ENCODE results near the gene GDPD3. TPM values are rescaled to one million over a fixed set of nuclear protein-coding genes. Genes with fewer than 3 reads are reported as not detected.

Gene GDPD3
- polyA plus RNA-seq, 3 donors, result 9.6 TPM; not detected in 2

GRCh38 chr16:30112197-30113030 lies 923 bp downstream of the GDPD3 start:
- WGBS (ENCODE audit: insufficient coverage), result 92% methylated on average over 17 of the region's 29 CpGs
- peak; percentile 68 for TF ChIP-seq CTCF (IDR thresholded peaks at IDR 0.05)
- no peaks in the 10 kb centered on the region for H3K9me3 ChIP-seq (replicated peaks in 1 of 2; ENCODE audit: control insufficient read depth in 1 of 2, insufficient read depth in 1 of 2, low read length in 2 of 2)
- Mint-ChIP-seq H3K4me1 (peaks cover 7% of the 10 kb centered on the region), H3K27ac (peak overlapping the region in 1 of 7 donors; percentile 58), H3K9me3 (peaks cover 0 to 5% (median 0%) of the 10 kb centered on the region in 7 donors), H3K4me3 (no peak overlapping the region), H3K36me3 (peaks cover 51 to 90% of the 10 kb centered on the region in 2 donors), H3K27me3 (ENCODE audit: low read depth in 3 of 3) (peaks cover 0 to 1% (median 0%) of the 10 kb centered on the region in 3 donors)
- H3K36me3 ChIP-seq (replicated peaks in 1 of 2; ENCODE audit: control insufficient read depth in 1 of 2, insufficient read depth in 2 of 2, low read length in 2 of 2), result peaks cover 35 to 64% of the 10 kb centered on the region in 2 donors
- peak; percentile 36 to 53 (median 37) for DNase-seq
- H3K4me1 ChIP-seq (ENCODE audit: control insufficient read depth in 1 of 2, insufficient read depth in 2 of 2, low read length in 2 of 2), result no peaks in the 10 kb centered on the region
- H2AFZ ChIP-seq (ENCODE audit: insufficient read depth, low read depth, low read length, poor library complexity, severe bottlenecking), result no peak overlapping the region
- intact Hi-C loops (cut with micrococcal nuclease), result no loop called here
- H3K27me3 ChIP-seq (ENCODE audit: control insufficient read depth in 2 of 2, insufficient read depth in 2 of 2, low read length in 2 of 2), result no peaks in the 10 kb centered on the region
- no peaks in the 10 kb centered on the region for H4K20me1 ChIP-seq (ENCODE audit: insufficient read depth, low read length)
- no peak overlapping the region for H3K27ac ChIP-seq (ENCODE audit: low read depth in 1 of 2, low read length in 2 of 2)
- H3K79me2 ChIP-seq (ENCODE audit: insufficient read depth, low read length), result no peaks in the 10 kb centered on the region
- H3K4me2 ChIP-seq (replicated peaks; ENCODE audit: extremely low read depth, low read length, poor library complexity, severe bottlenecking), result no peak overlapping the region
- no peak overlapping the region for H3K9ac ChIP-seq (ENCODE audit: insufficient read depth, low read length, poor library complexity, severe bottlenecking)
- H3K4me3 ChIP-seq (replicated peaks in 1 of 3; ENCODE audit: low read depth in 2 of 3, low read length in 3 of 3), result no peak overlapping the region

DNA sequence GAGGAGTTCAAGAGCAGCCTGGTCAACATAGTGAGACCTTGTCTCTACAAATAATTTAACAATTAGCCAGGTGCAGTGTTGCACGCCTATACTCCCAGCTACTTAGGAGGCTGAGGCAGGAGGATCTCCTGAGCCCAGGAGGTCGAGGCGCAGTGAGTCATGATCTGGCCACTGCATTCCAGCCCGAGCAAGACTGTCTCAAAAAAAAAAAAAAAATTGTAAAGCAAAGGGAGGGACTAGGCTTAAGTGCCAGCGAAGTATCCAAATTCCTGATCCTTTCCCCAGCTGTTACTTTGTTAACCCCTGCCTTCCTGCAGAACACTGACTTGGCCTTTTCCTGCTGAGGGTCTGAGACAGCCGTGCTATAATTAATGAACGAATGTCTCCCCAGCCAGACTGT lies 2.7 kb downstream of the GDPD3 start:
- no peak overlapping the region for H3K27ac Mint-ChIP-seq

More for the DNA sequence above, 2.7 kb downstream of the GDPD3 start:
- Histone ChIP-seq H3K4me3 (replicated peaks in 1 of 3; ENCODE audit: low read depth in 2 of 3, low read length in 3 of 3) (no peak overlapping the region), H4K20me1 (ENCODE audit: insufficient read depth, low read length) (no peaks in the 10 kb centered on the region), H3K36me3 (replicated peaks in 1 of 2; ENCODE audit: control insufficient read depth in 1 of 2, insufficient read depth in 2 of 2, low read length in 2 of 2) (peaks cover 25 to 61% of the 10 kb centered on the region in 2 donors), H3K79me2 (ENCODE audit: insufficient read depth, low read length) (no peaks in the 10 kb centered on the region), H3K27me3 (ENCODE audit: control insufficient read depth in 2 of 2, insufficient read depth in 2 of 2, low read length in 2 of 2) (no peaks in the 10 kb centered on the region), H3K9ac (ENCODE audit: insufficient read depth, low read length, poor library complexity, severe bottlenecking) (no peak overlapping the region), H2AFZ (ENCODE audit: insufficient read depth, low read depth, low read length, poor library complexity, severe bottlenecking) (no peak overlapping the region), H3K4me2 (replicated peaks; ENCODE audit: extremely low read depth, low read length, poor library complexity, severe bottlenecking) (no peak overlapping the region), H3K9me3 (replicated peaks in 1 of 2; ENCODE audit: control insufficient read depth in 1 of 2, insufficient read depth in 1 of 2, low read length in 2 of 2) (no peaks in the 10 kb centered on the region), H3K27ac (ENCODE audit: low read depth in 1 of 2, low read length in 2 of 2) (no peak overlapping the region), H3K4me1 (ENCODE audit: control insufficient read depth in 1 of 2, insufficient read depth in 2 of 2, low read length in 2 of 2) (no peaks in the 10 kb centered on the region)
- no peak for DNase-seq
- H3K27me3 Mint-ChIP-seq (ENCODE audit: low read depth in 3 of 3), result peaks cover 0 to 1% (median 0%) of the 10 kb centered on the region in 3 donors
- H3K9me3 Mint-ChIP-seq, result peaks cover 0 to 5% (median 0%) of the 10 kb centered on the region in 7 donors
- TF ChIP-seq CTCF (IDR thresholded peaks at IDR 0.05), result no peak
- H3K4me3 Mint-ChIP-seq, result no peak overlapping the region
- WGBS (ENCODE audit: insufficient coverage), result no CpG with 5 or more reads among the region's 7 CpGs
- intact Hi-C loops (cut with micrococcal nuclease), result no loop called here
- H3K36me3 Mint-ChIP-seq, result peaks cover 48 to 85% of the 10 kb centered on the region in 2 donors
- peaks cover 7% of the 10 kb centered on the region for H3K4me1 Mint-ChIP-seq
